Eye (tissue), 1 donor: Measurements from ENCODE around the gene UBE2L6.
A peak's percentile ranks its signal among the peaks of the same experiment; 100 is the strongest.

ENCODE experiments used
- DNase-seq: peaks from one replicate; pipeline ENCODE4 v3.0.0-alpha.2; 2015

UBE2L6 gene

GRCh38 chr11:57567515-57568329 is at the start of gene UBE2L6:
Gene UBE2L6 (minus strand): TSS chr11:57567672. CDS start chr11:57567611, 61 bp downstream.
- peak; percentile 86 for DNase-seq

- no peak for DNase-seq
Measured at GRCh38 chr11:57616595-57616994, 49.1 kb upstream of the UBE2L6 start.

GRCh38 chr11:57615308-57615707 is 47.8 kb upstream of the UBE2L6 start:
- DNase-seq: no peak

- no peak for DNase-seq
Measured at GRCh38 chr11:57614234-57614772, 46.8 kb upstream of the UBE2L6 start.

- no peak for DNase-seq
Measured at GRCh38 chr11:57610170-57610569, 42.7 kb upstream of the UBE2L6 start.

- peak; percentile 52 for DNase-seq
Measured at GRCh38 chr11:57605028-57605420, 37.6 kb upstream of the UBE2L6 start.

GRCh38 chr11:57604296-57605027 is 37.0 kb upstream of the UBE2L6 start:
- peak; percentile 5 for DNase-seq

GRCh38 chr11:57601297-57601696 is 33.8 kb upstream of the UBE2L6 start:
- peak; percentile 37 for DNase-seq

GRCh38 chr11:57599381-57599780 is 31.9 kb upstream of the UBE2L6 start:
- peak; percentile 9 for DNase-seq

- DNase-seq: peak; percentile 61
Measured at GRCh38 chr11:57598831-57599155, 31.3 kb upstream of the UBE2L6 start.

- peak; percentile 96 for DNase-seq
Measured at GRCh38 chr11:57597916-57598830, 30.7 kb upstream of the UBE2L6 start.

- no peak for DNase-seq
Measured at GRCh38 chr11:57597461-57597915, 30.0 kb upstream of the UBE2L6 start, which contains the start of gene SERPING1. Gene SERPING1 (plus strand): TSS chr11:57597685. CDS start chr11:57598271, 586 bp downstream.

- DNase-seq: peak; percentile 18
Measured at GRCh38 chr11:57596266-57596885, 28.9 kb upstream of the UBE2L6 start.

GRCh38 chr11:57588046-57588710 is 20.7 kb upstream of the UBE2L6 start:
- no peak for DNase-seq

- no peak for DNase-seq
Measured at GRCh38 chr11:57586711-57587245, 19.3 kb upstream of the UBE2L6 start.

GRCh38 chr11:57585301-57585700 is 17.8 kb upstream of the UBE2L6 start:
- peak; percentile 35 for DNase-seq

GRCh38 chr11:57584341-57584740 is 16.9 kb upstream of the UBE2L6 start:
- DNase-seq: peak; percentile 90

GRCh38 chr11:57574061-57574460 is 6.6 kb upstream of the UBE2L6 start:
- DNase-seq: no peak

- DNase-seq: no peak
Measured at GRCh38 chr11:57571606-57572005, 4.1 kb upstream of the UBE2L6 start.

- peak; percentile 97 for DNase-seq
Measured at GRCh38 chr11:57568330-57568766, 876 bp upstream of the UBE2L6 start.

GRCh38 chr11:57566905-57567514 is 462 bp downstream of the UBE2L6 start:
- DNase-seq: peak; percentile 76
